Liver (tissue), 9 donors: ENCODE data around the gene GATB. TPM values are rescaled to one million over a fixed set of nuclear protein-coding genes. Genes with fewer than 3 reads are reported as not detected.

Experiments
- DNase-seq: peaks from one replicate; pipeline ENCODE4 v3.0.0-alpha.2; 2017; ENCODE audit warnings: low spot score
- H3K27ac ChIP-seq, 2 donors: one replicate each; pipeline ENCODE4 v1.7.0; 2013; ENCODE audit warnings: inconsistent platforms in 2 of 2, low read length in 2 of 2, control low read depth in 1 of 2, low read depth in 1 of 2, mild to moderate bottlenecking in 1 of 2
- H3K27me3 ChIP-seq, 4 donors: one replicate each; pipeline versions ENCODE4 v1.6.1 to v1.7.0; 2013; ENCODE audit warnings: low read length in 3 of 4, inconsistent platforms in 1 of 4, mild to moderate bottlenecking in 1 of 4, moderate library complexity in 1 of 4; ENCODE audit not compliant: control insufficient read depth in 4 of 4, insufficient read depth in 4 of 4
- H3K36me3 ChIP-seq, 4 donors: one replicate each; pipeline versions ENCODE4 v1.6.1 to v1.7.0; 2013; ENCODE audit warnings: low read length in 3 of 4, mild to moderate bottlenecking in 3 of 4, low read depth in 1 of 4, moderate library complexity in 1 of 4; ENCODE audit not compliant: control insufficient read depth in 4 of 4, insufficient read depth in 3 of 4
- H3K4me1 ChIP-seq, 4 donors: one replicate each; pipeline versions ENCODE4 v1.6.1 to v1.7.0; 2013; ENCODE audit warnings: low read length in 3 of 4, mild to moderate bottlenecking in 3 of 4, moderate library complexity in 1 of 4; ENCODE audit not compliant: control insufficient read depth in 4 of 4, insufficient read depth in 4 of 4
- H3K4me3 ChIP-seq, 3 donors: one replicate each; pipeline versions ENCODE4 v1.6.1 to v1.7.0; 2013; ENCODE audit warnings: low read length in 3 of 3, control low read depth in 1 of 3, low read depth in 1 of 3, mild to moderate bottlenecking in 1 of 3
- H3K9ac ChIP-seq, 2 donors: one replicate each; pipeline ENCODE4 v1.7.0; 2013; ENCODE audit warnings: low read length in 2 of 2, mild to moderate bottlenecking in 2 of 2, moderate library complexity in 2 of 2, control low read depth in 1 of 2, low read depth in 1 of 2
- H3K9me3 ChIP-seq, 4 donors: one replicate each; pipeline versions ENCODE4 v1.6.1 to v1.7.0; 2013; ENCODE audit warnings: low read length in 3 of 4; ENCODE audit not compliant: control insufficient read depth in 4 of 4
- ATF3 ChIP-seq: IDR thresholded peaks from 2 replicates; pipeline ENCODE4 v1.6.1; 2016; ENCODE audit warnings: antibody characterized with exemption
- CTCF ChIP-seq: fragments of 150-350 bp; IDR thresholded peaks from 2 replicates; pipeline ENCODE4 v1.5.1; 2017; ENCODE audit warnings: improper control_type of control experiment, low read depth, low read length; ENCODE audit not compliant: missing input control
- FOXA1 ChIP-seq: IDR thresholded peaks from 2 replicates; pipeline ENCODE4 v1.6.1; 2016; ENCODE audit warnings: antibody characterized with exemption
- FOXA2 ChIP-seq: IDR thresholded peaks from 2 replicates; pipeline ENCODE4 v1.6.1; 2016; ENCODE audit warnings: antibody characterized with exemption
- GABPA ChIP-seq, 2 donors: IDR thresholded peaks in 1 of 2; conservative IDR thresholded peaks in 1 of 2; 2 replicates each; pipeline ENCODE4 v1.6.1; 2016; ENCODE audit warnings: antibody characterized with exemption in 2 of 2, mild to moderate bottlenecking in 1 of 2, moderate library complexity in 1 of 2
- HNF4A ChIP-seq, 2 donors: conservative IDR thresholded peaks; 2 replicates each; pipeline ENCODE4 v1.6.1; 2016; ENCODE audit warnings: antibody characterized with exemption in 2 of 2, mild to moderate bottlenecking in 2 of 2
- HNF4G ChIP-seq: IDR thresholded peaks from 2 replicates; pipeline ENCODE4 v1.6.1; 2016; ENCODE audit warnings: antibody characterized with exemption
- JUND ChIP-seq, 2 donors: IDR thresholded peaks; 2 replicates each; pipeline ENCODE4 v1.6.1; 2016; ENCODE audit warnings: antibody characterized with exemption in 2 of 2
- NR2F2 ChIP-seq: IDR thresholded peaks from 2 replicates; pipeline ENCODE4 v1.6.1; 2016; ENCODE audit warnings: antibody characterized with exemption
- YY1 ChIP-seq: IDR thresholded peaks from 2 replicates; pipeline ENCODE4 v1.6.1; 2016; ENCODE audit warnings: antibody characterized with exemption, mild to moderate bottlenecking
- ZBTB33 ChIP-seq: IDR thresholded peaks from 2 replicates; pipeline ENCODE4 v1.6.1; 2016; ENCODE audit warnings: antibody characterized with exemption
- WGBS: extraction: QIAGEN DNeasy Blood & Tissue Kit; methylation state at CpG from one replicate; pipeline ENCODE4 v1.1.7; 2013; 5-methylcytosine and 5-hydroxymethylcytosine counted together
- polyA plus RNA-seq, 2 donors: library from polyadenylated mRNA; stranded (reverse) in 1 of 2; unstranded in 1 of 2; fragments of 200-250 nt in 1 of 2; fragments of >200 nt in 1 of 2; fragmentation: Nextera tagmentation in 1 of 2; extraction: Ambion mirVana in 1 of 2; gene quantifications; one replicate each; pipeline versions ENCODE4 v1.2.1 to v1.2.3, GENCODE V29; 2013 to 2015
- total RNA-seq, 2 donors: library from RNA; depleted of rRNA; stranded (reverse); fragments of >200 nt; gene quantifications; one replicate each; pipeline ENCODE4 v1.2.3, GENCODE V29; 2014
- TF ChIP-seq, protein P1 (sequence below): IDR thresholded peaks from 2 replicates; pipeline ENCODE4 v1.6.1; 2016; ENCODE audit warnings: antibody characterized with exemption, mild to moderate bottlenecking
- TF ChIP-seq, protein P2 (sequence below): IDR thresholded peaks from 2 replicates; pipeline ENCODE4 v1.6.1; 2016; ENCODE audit warnings: antibody characterized with exemption
- donor health status: healthy.
- donor health status: healthy.
- donor health status: healthy.
- donor health status: healthy.
- donor health status: healthy.

The GATB gene
- total and polyA plus RNA-seq, 4 donors: 10.4 to 17.3 (median 12.5) TPM

- TF ChIP-seq, protein P1, sequence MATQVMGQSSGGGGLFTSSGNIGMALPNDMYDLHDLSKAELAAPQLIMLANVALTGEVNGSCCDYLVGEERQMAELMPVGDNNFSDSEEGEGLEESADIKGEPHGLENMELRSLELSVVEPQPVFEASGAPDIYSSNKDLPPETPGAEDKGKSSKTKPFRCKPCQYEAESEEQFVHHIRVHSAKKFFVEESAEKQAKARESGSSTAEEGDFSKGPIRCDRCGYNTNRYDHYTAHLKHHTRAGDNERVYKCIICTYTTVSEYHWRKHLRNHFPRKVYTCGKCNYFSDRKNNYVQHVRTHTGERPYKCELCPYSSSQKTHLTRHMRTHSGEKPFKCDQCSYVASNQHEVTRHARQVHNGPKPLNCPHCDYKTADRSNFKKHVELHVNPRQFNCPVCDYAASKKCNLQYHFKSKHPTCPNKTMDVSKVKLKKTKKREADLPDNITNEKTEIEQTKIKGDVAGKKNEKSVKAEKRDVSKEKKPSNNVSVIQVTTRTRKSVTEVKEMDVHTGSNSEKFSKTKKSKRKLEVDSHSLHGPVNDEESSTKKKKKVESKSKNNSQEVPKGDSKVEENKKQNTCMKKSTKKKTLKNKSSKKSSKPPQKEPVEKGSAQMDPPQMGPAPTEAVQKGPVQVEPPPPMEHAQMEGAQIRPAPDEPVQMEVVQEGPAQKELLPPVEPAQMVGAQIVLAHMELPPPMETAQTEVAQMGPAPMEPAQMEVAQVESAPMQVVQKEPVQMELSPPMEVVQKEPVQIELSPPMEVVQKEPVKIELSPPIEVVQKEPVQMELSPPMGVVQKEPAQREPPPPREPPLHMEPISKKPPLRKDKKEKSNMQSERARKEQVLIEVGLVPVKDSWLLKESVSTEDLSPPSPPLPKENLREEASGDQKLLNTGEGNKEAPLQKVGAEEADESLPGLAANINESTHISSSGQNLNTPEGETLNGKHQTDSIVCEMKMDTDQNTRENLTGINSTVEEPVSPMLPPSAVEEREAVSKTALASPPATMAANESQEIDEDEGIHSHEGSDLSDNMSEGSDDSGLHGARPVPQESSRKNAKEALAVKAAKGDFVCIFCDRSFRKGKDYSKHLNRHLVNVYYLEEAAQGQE: no peak
- TF ChIP-seq HNF4G (no peak), NR2F2 (no peak)
Observed at GRCh38 chr4:151809716-151810115, 48.9 kb upstream of the GATB start (continued).

DNA sequence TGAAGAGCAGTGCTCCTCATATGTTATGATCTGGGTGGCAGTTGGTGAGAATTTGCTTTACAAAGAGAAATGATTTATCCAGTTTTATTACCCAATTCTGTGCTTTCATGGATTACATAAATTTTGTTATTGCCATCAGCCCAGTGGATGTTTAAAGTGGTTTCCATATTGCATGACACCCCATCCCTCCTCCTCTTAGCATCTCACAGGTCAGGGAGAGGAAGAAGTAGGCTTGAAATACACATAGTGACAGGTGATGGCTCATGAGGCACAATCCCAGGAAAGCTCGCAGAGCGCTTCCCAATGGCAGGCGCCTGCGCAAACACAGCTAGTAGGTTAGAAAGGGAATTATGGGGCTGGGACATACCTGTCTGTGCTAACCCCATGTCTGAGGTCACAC is 47.7 kb upstream of the GATB start:
- TF ChIP-seq GABPA (IDR thresholded peaks at IDR 0.05 in 1 of 2, conservative IDR thresholded peaks at IDR 0.05 in 1 of 2) (no peak), YY1 (no peak), JUND (IDR thresholded peaks at IDR 0.05) (no peak), ATF3 (no peak), CTCF (no peak), FOXA2 (no peak), FOXA1 (no peak), ZBTB33 (no peak), HNF4A (conservative IDR thresholded peaks at IDR 0.05) (no peak)
- Histone ChIP-seq H3K9me3 (no peaks in the 10 kb centered on the region), H3K4me3 (no peak overlapping the region), H3K27me3 (no peaks in the 10 kb centered on the region), H3K9ac (no peak overlapping the region), H3K27ac (no peak overlapping the region), H3K36me3 (no peaks in the 10 kb centered on the region), H3K4me1 (no peaks in the 10 kb centered on the region)
- no peak for DNase-seq
- 96% methylated on average over 4 of the region's 4 CpGs for WGBS

GRCh38 chr4:151808120-151808529 is 47.3 kb upstream of the GATB start:
- no peak overlapping the region for H3K4me3 ChIP-seq
- 84% methylated on average over 9 of the region's 9 CpGs for WGBS
- no peaks in the 10 kb centered on the region for H3K36me3 ChIP-seq
- H3K4me1 ChIP-seq: no peaks in the 10 kb centered on the region
- TF ChIP-seq, protein P2, sequence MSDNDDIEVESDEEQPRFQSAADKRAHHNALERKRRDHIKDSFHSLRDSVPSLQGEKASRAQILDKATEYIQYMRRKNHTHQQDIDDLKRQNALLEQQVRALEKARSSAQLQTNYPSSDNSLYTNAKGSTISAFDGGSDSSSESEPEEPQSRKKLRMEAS: no peak
- no peak overlapping the region for H3K9ac ChIP-seq
- no peaks in the 10 kb centered on the region for H3K9me3 ChIP-seq
- no peak for DNase-seq
- no peak overlapping the region for H3K27ac ChIP-seq
- H3K27me3 ChIP-seq: no peaks in the 10 kb centered on the region
